HUES6 (cell line): ENCODE results near the gene TGFBR3.

ENCODE experiments used
- H3K27ac ChIP-seq: 2 replicates; pipeline ENCODE4 v1.7.0; 2013; ENCODE audit warnings: low read depth, mild to moderate bottlenecking, low read length, inconsistent platforms
- H3K27me3 ChIP-seq: 2 replicates; pipeline ENCODE4 v1.6.1; 2013; ENCODE audit warnings: low read length; ENCODE audit not compliant: control insufficient read depth, insufficient read depth
- H3K36me3 ChIP-seq: 2 replicates; pipeline ENCODE4 v1.6.1; 2013; ENCODE audit warnings: low read length; ENCODE audit not compliant: control insufficient read depth, insufficient read depth
- H3K4me1 ChIP-seq: 2 replicates; pipeline ENCODE4 v1.6.1; 2013; ENCODE audit warnings: low read length; ENCODE audit not compliant: control insufficient read depth, insufficient read depth
- H3K4me3 ChIP-seq: 2 replicates; pipeline ENCODE4 v1.5.1; 2013; ENCODE audit warnings: low read depth, low read length
- H3K9ac ChIP-seq: one replicate; pipeline ENCODE4 v1.6.1; 2013; ENCODE audit warnings: mild to moderate bottlenecking, low read length
- H3K9me3 ChIP-seq: 2 replicates; pipeline ENCODE4 v1.6.1; 2013; ENCODE audit warnings: low read depth, low read length; ENCODE audit not compliant: control insufficient read depth, insufficient read depth

TGFBR3 gene

GRCh38 chr1:91631718-91632330 lies 254.1 kb downstream of the TGFBR3 start:
- no peaks in the 10 kb centered on the region for H3K36me3 ChIP-seq
- no peaks in the 10 kb centered on the region for H3K27me3 ChIP-seq
- no peak overlapping the region for H3K27ac ChIP-seq
- no peaks in the 10 kb centered on the region for H3K4me1 ChIP-seq
- H3K4me3 ChIP-seq: no peak overlapping the region
- H3K9me3 ChIP-seq: no peaks in the 10 kb centered on the region
- H3K9ac ChIP-seq: no peak overlapping the region

- Histone ChIP-seq H3K27ac (no peak overlapping the region), H3K36me3 (no peaks in the 10 kb centered on the region), H3K9me3 (no peaks in the 10 kb centered on the region), H3K9ac (no peak overlapping the region), H3K4me1 (no peaks in the 10 kb centered on the region), H3K27me3 (no peaks in the 10 kb centered on the region), H3K4me3 (no peak overlapping the region)
Observed at GRCh38 chr1:91630803-91631202, 255.1 kb downstream of the TGFBR3 start.
